Left forelimb (tissue), 1 donor: ENCODE data around the gene LUC7L2.
"Not testable (repeated sequence)": the region's sequence is repeated elsewhere in the genome, so short reads cannot be mapped to it uniquely, and the experiment has no call there.

Source experiments
- DNase-seq: peaks from one replicate; pipeline ENCODE4 v3.0.0-alpha.2; 2018; ENCODE audit warnings: low spot score

LUC7L2 gene

GRCh38 chr7:139397192-139397591 is 37.5 kb downstream of the LUC7L2 start:
- DNase-seq = no peak

DNA sequence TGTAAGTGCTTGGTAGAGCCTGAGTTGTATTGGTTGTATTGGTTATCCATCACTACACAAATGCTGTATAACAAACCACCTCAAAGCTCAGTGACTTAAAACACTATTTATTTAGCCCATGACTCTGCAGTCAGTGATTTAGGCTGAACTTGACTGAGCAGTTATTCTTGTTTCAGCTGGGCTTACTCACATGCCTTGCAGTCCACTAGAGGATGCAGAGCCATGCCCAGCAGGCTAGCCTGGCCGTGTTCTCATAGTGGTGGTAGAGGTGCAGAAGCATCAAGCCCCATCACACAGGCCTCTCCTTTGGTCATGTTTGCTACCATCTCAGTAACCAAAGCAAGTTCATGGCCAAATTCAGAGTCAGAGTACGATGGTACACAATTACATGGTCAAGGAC is 43.9 kb downstream of the LUC7L2 start:
- DNase-seq = no peak

GRCh38 chr7:139407555-139407954 is 47.9 kb downstream of the LUC7L2 start:
- no peak for DNase-seq

GRCh38 chr7:139414743-139415402 is 55.2 kb downstream of the LUC7L2 start:
- DNase-seq = not testable (repeated sequence)

DNA sequence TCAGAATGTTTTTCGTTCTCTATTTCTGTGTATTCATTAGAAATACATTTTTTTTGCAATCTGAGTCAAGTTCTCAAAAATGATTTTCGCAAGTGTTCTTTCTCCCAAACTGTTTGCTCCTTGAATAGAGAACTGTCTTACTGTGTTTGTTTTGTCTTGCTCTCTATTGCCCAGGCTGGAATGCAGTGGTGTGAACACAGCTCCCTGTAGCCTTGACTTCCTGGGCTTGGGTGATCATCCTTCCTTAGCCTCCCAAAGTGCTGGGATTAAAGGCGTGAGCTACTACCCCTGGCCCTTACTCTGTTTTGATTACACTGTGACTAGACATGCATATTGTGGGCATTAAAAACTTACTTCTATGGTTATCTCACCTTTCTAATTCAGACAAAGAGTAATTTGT is 56.7 kb downstream of the LUC7L2 start:
- DNase-seq = no peak

- no peak for DNase-seq
These were observed 57.8 kb downstream of the LUC7L2 start for GRCh38 chr7:139417478-139417877.

- no peak for DNase-seq
These were observed 61.4 kb downstream of the LUC7L2 start for GRCh38 chr7:139421123-139421522.

DNA sequence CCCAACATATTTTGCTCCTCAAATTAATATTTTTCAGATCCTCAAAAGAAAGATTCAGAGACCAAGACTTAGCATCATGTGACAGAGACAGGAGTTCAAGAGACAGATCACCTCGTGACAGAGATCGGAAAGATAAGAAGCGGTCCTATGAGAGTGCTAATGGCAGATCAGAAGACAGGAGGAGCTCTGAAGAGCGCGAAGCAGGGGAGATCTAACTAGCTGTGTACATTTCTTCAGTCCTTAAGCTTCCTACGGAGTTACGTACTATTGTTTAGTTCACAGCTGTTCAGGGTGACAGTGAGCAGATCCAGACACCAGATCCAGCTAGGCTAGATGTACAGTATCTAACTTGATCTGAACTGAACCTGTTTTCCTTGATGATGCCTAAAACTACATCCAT is 62.4 kb downstream of the LUC7L2 start:
- no peak for DNase-seq

DNA sequence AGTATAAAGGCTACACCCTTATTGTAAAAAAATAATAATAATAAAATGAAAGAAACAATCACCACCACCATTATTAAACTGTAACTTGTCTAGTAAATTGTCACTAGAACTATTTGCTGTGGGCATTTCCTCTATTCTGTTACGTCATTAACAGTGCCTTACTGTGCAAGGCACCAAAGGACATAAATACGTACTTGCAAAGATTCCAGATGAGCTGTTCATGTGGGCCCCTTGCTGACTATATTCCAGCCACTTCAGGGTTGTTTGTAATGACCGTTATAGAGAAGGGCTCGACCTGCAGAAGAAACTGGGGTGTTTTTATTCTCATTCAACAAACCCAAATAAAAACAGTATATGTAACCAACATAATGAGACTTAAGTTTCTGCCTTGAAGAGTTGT is 63.4 kb downstream of the LUC7L2 start:
- DNase-seq = no peak

GRCh38 chr7:139424004-139424403 is 64.3 kb downstream of the LUC7L2 start:
- no peak for DNase-seq

- not testable (repeated sequence) for DNase-seq
These were observed 66.0 kb downstream of the LUC7L2 start for GRCh38 chr7:139425701-139426100.

DNA sequence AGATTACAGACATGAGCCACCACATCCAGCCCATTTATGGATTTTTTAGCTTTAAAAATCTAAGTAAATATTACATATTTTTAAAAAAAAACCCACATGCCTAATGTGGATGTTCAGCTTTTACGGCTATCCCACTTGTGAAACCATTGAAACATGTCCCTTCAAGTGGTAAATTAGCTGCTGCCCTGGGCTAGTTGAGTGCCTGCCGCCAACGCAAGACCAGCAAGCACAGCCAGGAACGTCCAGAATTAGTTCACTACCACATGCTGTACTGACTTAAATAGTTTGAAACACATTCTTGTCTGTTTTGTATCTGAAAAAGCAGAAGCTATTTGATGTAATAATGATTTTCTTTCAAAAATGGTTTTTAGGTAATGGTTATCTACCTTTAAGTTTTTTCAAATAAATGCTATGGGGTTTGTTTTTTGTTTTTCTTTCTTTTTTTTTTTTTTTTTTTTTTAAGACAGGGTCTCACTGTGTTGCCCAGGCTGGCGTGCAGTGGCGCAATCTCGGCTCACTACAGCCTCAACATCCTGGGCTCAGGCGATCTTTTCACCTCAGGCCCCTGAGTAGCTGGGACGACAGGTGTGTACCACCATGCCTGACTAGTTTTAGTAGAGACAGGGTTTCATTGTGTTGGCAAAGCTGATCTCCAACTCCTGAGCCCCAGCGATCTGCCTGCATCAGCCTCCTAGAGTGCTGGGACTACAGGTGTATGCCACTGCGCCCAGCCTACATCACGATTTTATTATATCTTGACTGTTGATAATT is 66.7 kb downstream of the LUC7L2 start:
- DNase-seq = no peak

DNA sequence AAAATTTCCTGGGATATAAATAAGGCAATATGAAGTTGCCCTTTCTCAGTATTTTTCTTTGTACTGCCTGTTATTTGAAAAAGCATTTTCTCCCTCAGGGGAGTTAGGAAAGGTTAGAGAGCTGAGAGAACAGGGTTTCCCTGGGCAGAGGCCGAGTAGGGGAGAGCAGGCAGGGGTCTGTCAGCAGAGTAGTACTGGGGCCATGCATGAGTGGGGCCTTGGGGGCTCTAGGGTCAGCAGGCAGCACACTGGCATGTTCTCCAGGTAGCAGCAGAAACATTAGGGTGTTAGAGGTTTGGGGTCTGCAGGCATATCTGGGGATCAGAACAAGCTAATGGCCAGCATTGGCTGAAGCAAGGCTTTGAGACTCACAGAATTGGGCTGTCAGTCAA is 67.3 kb downstream of the LUC7L2 start:
- DNase-seq = no peak

- no peak for DNase-seq
These were observed 68.1 kb downstream of the LUC7L2 start for GRCh38 chr7:139427788-139428187.

- not testable (repeated sequence) for DNase-seq
These were observed 70.0 kb downstream of the LUC7L2 start for GRCh38 chr7:139429735-139430134.

GRCh38 chr7:139430443-139430842 is 70.7 kb downstream of the LUC7L2 start:
- no peak for DNase-seq

DNA sequence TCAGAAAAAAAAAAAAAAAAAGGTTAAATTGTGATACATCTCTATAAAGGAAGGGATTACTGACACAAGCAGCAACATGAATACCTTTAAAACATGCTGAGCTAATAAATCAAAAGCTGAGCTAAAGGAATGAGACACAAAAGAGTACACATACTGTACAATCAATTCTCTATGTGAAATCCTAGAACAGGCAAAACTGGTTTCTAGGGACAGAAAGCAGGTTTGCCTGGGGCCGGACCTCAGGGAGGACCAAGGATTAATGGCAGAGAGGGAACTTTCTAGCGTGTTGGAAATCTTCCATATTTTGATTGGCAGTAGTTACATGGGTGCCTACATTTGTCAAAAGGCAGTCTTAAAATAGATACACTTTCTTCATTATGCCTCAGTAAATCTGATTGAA is 71.3 kb downstream of the LUC7L2 start:
- no peak for DNase-seq

- DNase-seq = no peak
These were observed 71.8 kb downstream of the LUC7L2 start for GRCh38 chr7:139431459-139431858.

- no peak for DNase-seq
These were observed 77.1 kb downstream of the LUC7L2 start for GRCh38 chr7:139436806-139437205.

DNA sequence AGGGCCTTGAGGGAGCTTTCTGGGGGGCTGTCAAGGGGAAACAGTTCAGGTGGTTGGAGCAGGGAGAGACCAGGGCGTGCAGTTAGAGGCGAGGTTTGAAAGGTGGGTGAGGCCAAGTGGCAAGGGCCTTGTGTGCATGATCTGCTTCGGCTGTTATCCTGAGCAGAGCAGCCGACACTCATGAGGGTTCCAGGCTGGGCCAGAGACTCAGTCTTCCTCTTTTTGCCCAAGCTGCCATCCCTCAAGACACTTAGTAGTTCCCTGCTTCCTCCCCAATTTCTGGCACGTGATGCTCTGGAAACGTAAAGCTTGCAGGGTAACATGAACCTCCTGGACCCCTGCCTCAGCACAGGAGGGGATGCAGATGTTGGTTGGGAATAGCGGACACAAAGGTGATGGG is 79.7 kb downstream of the LUC7L2 start:
- no peak for DNase-seq

DNA sequence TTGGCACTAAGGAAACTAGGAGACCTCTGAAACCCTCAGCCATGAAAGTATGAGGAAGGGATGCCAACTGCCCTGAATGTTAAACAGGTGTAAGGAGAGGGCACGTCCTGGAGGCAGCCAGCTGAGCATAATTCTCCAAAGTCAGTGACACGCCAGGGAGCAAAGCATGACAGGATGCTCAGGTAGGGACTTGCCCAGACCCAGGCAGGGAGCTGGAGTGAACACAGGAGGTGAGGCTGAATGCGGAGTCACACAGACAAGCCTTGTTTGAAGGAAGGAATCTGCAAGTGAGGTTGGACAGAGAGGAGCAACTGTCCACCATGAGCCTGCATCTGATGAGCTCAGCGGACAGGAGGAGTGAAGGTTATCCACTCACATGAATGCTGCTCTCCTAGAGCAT is 82.3 kb downstream of the LUC7L2 start:
- DNase-seq = no peak

GRCh38 chr7:139446051-139446890 is 86.6 kb downstream of the LUC7L2 start:
- no peak for DNase-seq

DNA sequence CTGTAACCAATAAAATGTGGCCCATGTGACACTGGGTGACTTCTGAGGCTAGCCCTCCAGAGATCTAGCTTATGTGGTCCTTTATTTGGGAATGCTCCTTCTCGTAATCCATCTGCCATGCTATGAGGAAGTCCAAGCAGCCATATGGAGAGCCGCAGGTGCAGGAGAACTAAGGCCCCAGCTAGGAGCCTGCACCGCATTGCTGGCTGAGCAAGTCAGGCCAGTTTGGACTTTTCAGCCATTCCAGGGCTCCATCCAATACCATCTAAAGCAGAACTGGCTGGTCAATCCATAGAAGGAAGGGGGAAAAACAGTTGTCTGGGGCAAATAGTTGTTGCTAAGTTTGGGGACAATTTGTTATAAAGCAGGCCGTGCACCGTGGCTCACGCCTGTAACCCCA is 91.2 kb downstream of the LUC7L2 start:
- DNase-seq = no peak
